CD8-positive, alpha-beta memory T cell (primary cell): ENCODE data around the gene FBXW5. TPM values are rescaled to one million over a fixed set of nuclear protein-coding genes. Genes with fewer than 3 reads are reported as not detected.

ENCODE experiments used
- CTCF ChIA-PET: fragments of 350-600 bp; sonication (Branson Sonifier 250); formaldehyde crosslinking; loops from one replicate; lab custom pipeline; 2021; ENCODE audit warnings: antibody characterized with exemption; lab: Charles Lee
- POLR2A ChIA-PET: fragments of 350-600 bp; sonication (Branson Sonifier 250); formaldehyde crosslinking; loops from one replicate; lab custom pipeline; 2021; ENCODE audit warnings: antibody characterized with exemption; lab: Charles Lee
- DNase-seq, 5 donors: peaks; one replicate each; pipeline versions ENCODE4 v3.0.0 to v3.0.0-alpha.2; 2020 to 2022; ENCODE audit warnings: mixed read lengths in 1 of 5
- H3K27ac ChIP-seq: one replicate; pipeline ENCODE4 v1.7.0; 2013; ENCODE audit warnings: low read depth, mild to moderate bottlenecking, low read length, moderate library complexity
- H3K27me3 ChIP-seq: 2 replicates; pipeline ENCODE4 v1.7.0; 2013; ENCODE audit warnings: low read length, mild to moderate bottlenecking; ENCODE audit not compliant: insufficient read depth, poor library complexity, severe bottlenecking
- H3K36me3 ChIP-seq: 2 replicates; pipeline ENCODE4 v1.7.0; 2013; ENCODE audit warnings: mild to moderate bottlenecking, low read length, moderate library complexity; ENCODE audit not compliant: insufficient read depth
- H3K4me1 ChIP-seq: 2 replicates; pipeline ENCODE4 v1.7.0; 2013; ENCODE audit warnings: mild to moderate bottlenecking, low read length, moderate library complexity; ENCODE audit not compliant: insufficient read depth
- H3K4me3 ChIP-seq: 2 replicates; pipeline ENCODE4 v1.7.0; 2013; ENCODE audit warnings: mild to moderate bottlenecking, low read length
- H3K9me3 ChIP-seq: 2 replicates; pipeline ENCODE4 v1.7.0; 2013; ENCODE audit warnings: mild to moderate bottlenecking, low read length
- H3K27ac Mint-ChIP-seq, 8 donors: one replicate each; pipeline ENCODE4 v1.8.0; 2020 to 2021; ENCODE audit warnings: mixed read lengths in 8 of 8, mild to moderate bottlenecking in 6 of 8, inconsistent platforms in 3 of 8, moderate library complexity in 3 of 8
- H3K27me3 Mint-ChIP-seq, 2 donors: one replicate each; pipeline ENCODE4 v1.8.0; 2020 to 2021; ENCODE audit warnings: mixed read lengths in 2 of 2, mild to moderate bottlenecking in 1 of 2, moderate library complexity in 1 of 2
- H3K36me3 Mint-ChIP-seq, 3 donors: one replicate each; pipeline ENCODE4 v1.8.0; 2020 to 2021; ENCODE audit warnings: mixed read lengths in 3 of 3, inconsistent platforms in 1 of 3, mild to moderate bottlenecking in 1 of 3
- H3K4me1 Mint-ChIP-seq, 3 donors: one replicate each; pipeline ENCODE4 v1.8.0; 2020 to 2021; ENCODE audit warnings: mixed read lengths in 3 of 3, inconsistent platforms in 1 of 3, mild to moderate bottlenecking in 1 of 3
- H3K4me3 Mint-ChIP-seq, 7 donors: one replicate each; pipeline ENCODE4 v1.8.0; 2020 to 2021; ENCODE audit warnings: mixed read lengths in 7 of 7, mild to moderate bottlenecking in 6 of 7, moderate library complexity in 4 of 7, inconsistent platforms in 2 of 7
- H3K9me3 Mint-ChIP-seq, 5 donors: one replicate each; pipeline ENCODE4 v1.8.0; 2020 to 2022; ENCODE audit warnings: mixed read lengths in 5 of 5, mild to moderate bottlenecking in 3 of 5, moderate library complexity in 2 of 5, inconsistent platforms in 1 of 5
- polyA plus RNA-seq: library from polyadenylated mRNA; unstranded; fragments of 300-500 nt; fragmentation: Illumina TruSeq; gene quantifications from one replicate; pipeline ENCODE4 v1.2.3, GENCODE V29; 2021
- total RNA-seq, 2 experiments: library from RNA; stranded (reverse); gene quantifications; one replicate each; pipeline ENCODE4 v1.2.3, GENCODE V29; 2021

Gene FBXW5
- total and polyA plus RNA-seq, 3 experiments from 2014 or later = 104 to 163 (median 105) TPM

- H3K4me3 Mint-ChIP-seq = no peak overlapping the region
- POLR2A ChIA-PET = no interaction called here
- CTCF ChIA-PET = interaction anchor here (1.3 kb wide), 1 partner anchor 87 kb away, joined by 3 read pairs; no protein-coding TSS in a partner anchor
- peaks cover 0 to 59% (median 3%) of the 10 kb centered on the region in 3 donors for H3K36me3 Mint-ChIP-seq
- Histone ChIP-seq H3K4me3 (no peak overlapping the region), H3K27ac (no peak overlapping the region), H3K27me3 (no peaks in the 10 kb centered on the region), H3K9me3 (no peaks in the 10 kb centered on the region), H3K4me1 (peaks cover 33% of the 10 kb centered on the region), H3K36me3 (peaks cover 20% of the 10 kb centered on the region)
- no peak for DNase-seq
- peak overlapping the region in 7 of 8 donors; percentile 23 to 81 (median 43) for H3K27ac Mint-ChIP-seq
- no peaks in the 10 kb centered on the region for H3K27me3 Mint-ChIP-seq
- peaks cover 22 to 44% (median 27%) of the 10 kb centered on the region in 3 donors for H3K4me1 Mint-ChIP-seq
- H3K9me3 Mint-ChIP-seq = no peaks in the 10 kb centered on the region
Measured at GRCh38 chr9:136906266-136906665, 38.3 kb downstream of the FBXW5 start.

GRCh38 chr9:136903041-136903554 lies 41.4 kb downstream of the FBXW5 start:
- Histone ChIP-seq H3K27ac (peak overlapping the region; percentile 77), H3K27me3 (no peaks in the 10 kb centered on the region), H3K36me3 (peaks cover 23% of the 10 kb centered on the region), H3K4me3 (no peak overlapping the region), H3K9me3 (no peaks in the 10 kb centered on the region), H3K4me1 (peaks cover 34% of the 10 kb centered on the region)
- Mint-ChIP-seq H3K27me3 (no peaks in the 10 kb centered on the region), H3K4me1 (peaks cover 27 to 53% (median 38%) of the 10 kb centered on the region in 3 donors), H3K27ac (peak overlapping the region; percentile 91 to 99 (median 97)), H3K4me3 (peak overlapping the region in 4 of 7 donors; percentile 35 to 83 (median 66)), H3K36me3 (peaks cover 0 to 58% (median 2%) of the 10 kb centered on the region in 3 donors), H3K9me3 (no peaks in the 10 kb centered on the region)
- ChIA-PET POLR2A (interaction anchor here (0.9 to 1.5 kb wide), 2 partner anchors 17 to 41 kb away, joined by 3 to 10 read pairs; partner anchors contain the start of genes FBXW5 and TRAF2), CTCF (interaction anchor here (1.4 to 1.9 kb wide), 2 partner anchors 126 to 132 kb away, joined by 3 to 6 read pairs; no protein-coding TSS in a partner anchor)
- peak in 1 of 5 donors; percentile 27 for DNase-seq

- peak overlapping the region; percentile 36 to 83 (median 75) for H3K4me3 Mint-ChIP-seq
- H3K36me3 Mint-ChIP-seq = peaks cover 0 to 50% (median 2%) of the 10 kb centered on the region in 3 donors
- H3K27me3 Mint-ChIP-seq = no peaks in the 10 kb centered on the region
- H3K27ac Mint-ChIP-seq = peak overlapping the region; percentile 91 to 99 (median 97)
- CTCF ChIA-PET = interaction anchor here (0.8 to 1.9 kb wide), 5 partner anchors 16 to 133 kb away, joined by 3 to 6 read pairs (median 3); partner anchors contain the start of genes AJM1 and TRAF2
- peak overlapping the region; percentile 59 for H3K4me3 ChIP-seq
- no peaks in the 10 kb centered on the region for H3K9me3 Mint-ChIP-seq
- DNase-seq = peak; percentile 49 to 89 (median 78)
- POLR2A ChIA-PET = interaction anchor here (0.9 to 1.5 kb wide), 2 partner anchors 16 to 42 kb away, joined by 3 to 10 read pairs; partner anchors contain the start of genes FBXW5 and TRAF2
- H3K36me3 ChIP-seq = peaks cover 16% of the 10 kb centered on the region
- H3K4me1 ChIP-seq = peaks cover 34% of the 10 kb centered on the region
- peaks cover 27 to 53% (median 38%) of the 10 kb centered on the region in 3 donors for H3K4me1 Mint-ChIP-seq
- no peaks in the 10 kb centered on the region for H3K9me3 ChIP-seq
- no peaks in the 10 kb centered on the region for H3K27me3 ChIP-seq
- H3K27ac ChIP-seq = peak overlapping the region; percentile 77
Measured at GRCh38 chr9:136902259-136902821, 42.2 kb downstream of the FBXW5 start.

DNA sequence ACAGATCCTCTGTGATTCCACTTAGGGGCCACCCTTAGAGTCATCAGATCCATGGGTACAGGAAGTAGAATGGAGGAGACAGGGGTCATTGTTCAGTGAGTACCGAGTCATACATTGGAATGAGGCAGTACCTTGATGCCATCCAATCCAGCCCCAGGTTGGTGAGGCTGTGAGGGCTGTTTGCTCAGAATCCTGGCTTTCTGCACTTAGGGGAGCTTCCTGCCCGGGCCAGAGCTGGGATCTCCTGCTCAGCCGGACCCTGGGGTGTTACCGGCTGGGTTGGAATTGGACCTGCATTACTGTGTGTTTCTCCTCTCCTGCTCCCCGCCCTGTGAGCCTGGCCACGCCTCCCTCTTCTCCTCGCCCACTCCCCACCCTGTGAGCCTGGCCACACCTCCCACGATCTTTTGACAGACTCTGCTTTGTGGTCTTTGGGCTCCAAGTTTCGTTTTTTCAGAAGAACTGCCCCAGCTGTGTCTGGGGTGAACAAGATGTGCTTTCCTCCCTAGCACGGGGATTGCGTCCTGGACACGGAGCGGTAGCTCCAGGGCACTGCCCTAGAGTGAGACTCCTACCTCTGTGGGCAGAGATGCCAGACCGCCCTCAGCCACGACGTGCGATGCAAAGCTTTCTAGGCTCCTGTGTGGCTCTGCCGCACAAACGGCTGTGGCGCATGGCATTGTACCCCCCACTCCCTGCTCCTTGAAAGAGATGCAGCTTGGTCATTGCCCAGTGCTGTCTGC lies 42.9 kb downstream of the FBXW5 start:
- Histone ChIP-seq H3K4me3 (peak overlapping the region; percentile 59), H3K27me3 (no peaks in the 10 kb centered on the region), H3K36me3 (peaks cover 16% of the 10 kb centered on the region), H3K9me3 (no peaks in the 10 kb centered on the region), H3K4me1 (peaks cover 34% of the 10 kb centered on the region), H3K27ac (peak overlapping the region; percentile 77)
- Mint-ChIP-seq H3K27me3 (no peaks in the 10 kb centered on the region), H3K4me3 (peak overlapping the region; percentile 39 to 88 (median 75)), H3K4me1 (peaks cover 32 to 56% (median 38%) of the 10 kb centered on the region in 3 donors), H3K9me3 (no peaks in the 10 kb centered on the region), H3K36me3 (peaks cover 0 to 46% (median 2%) of the 10 kb centered on the region in 3 donors), H3K27ac (peak overlapping the region; percentile 91 to 99 (median 97))
- CTCF ChIA-PET = interaction anchor here (0.6 to 1.9 kb wide), 6 partner anchors 10 to 133 kb away, joined by 3 to 6 read pairs (median 4); partner anchors contain the start of genes AJM1 and TRAF2
- peak; percentile 33 to 79 (median 49) for DNase-seq
- POLR2A ChIA-PET = interaction anchor here (0.5 to 1.5 kb wide), 4 partner anchors 15 to 43 kb away, joined by 3 to 10 read pairs (median 4); partner anchors contain the start of genes FBXW5 and TRAF2

DNA sequence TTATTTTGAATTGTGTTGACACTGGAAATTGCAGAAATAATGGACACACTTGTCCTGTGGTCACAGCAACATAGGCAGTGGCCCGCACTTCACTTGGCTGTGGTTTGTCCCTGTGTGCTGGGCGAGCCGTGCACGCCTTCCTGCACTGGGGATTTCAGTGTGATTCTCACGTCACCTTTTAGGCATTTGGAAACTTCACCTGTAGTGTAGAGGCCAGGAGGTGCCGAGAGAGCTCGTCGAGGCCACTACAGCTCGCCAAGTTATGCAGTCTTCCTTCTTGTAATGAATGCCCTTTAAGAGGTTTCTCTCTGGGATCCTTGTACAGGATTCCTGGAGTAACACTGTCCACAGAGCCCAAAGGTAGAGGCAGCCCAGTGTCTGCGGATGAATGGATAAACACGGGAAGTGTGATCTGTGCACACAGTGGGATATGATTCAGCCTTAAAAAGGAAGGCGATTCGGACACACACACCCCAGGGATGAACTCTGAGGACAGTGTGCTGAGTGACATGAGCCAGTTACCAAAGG lies 43.5 kb downstream of the FBXW5 start:
- Histone ChIP-seq H3K36me3 (peaks cover 16% of the 10 kb centered on the region), H3K27me3 (no peaks in the 10 kb centered on the region), H3K4me3 (no peak overlapping the region), H3K27ac (no peak overlapping the region), H3K4me1 (peaks cover 34% of the 10 kb centered on the region), H3K9me3 (no peaks in the 10 kb centered on the region)
- Mint-ChIP-seq H3K27ac (peak overlapping the region; percentile 91 to 99 (median 97)), H3K4me3 (peak overlapping the region in 6 of 7 donors; percentile 39 to 88 (median 74)), H3K4me1 (peaks cover 31 to 57% (median 38%) of the 10 kb centered on the region in 3 donors), H3K9me3 (no peaks in the 10 kb centered on the region), H3K36me3 (peaks cover 0 to 42% (median 2%) of the 10 kb centered on the region in 3 donors), H3K27me3 (no peaks in the 10 kb centered on the region)
- no peak for DNase-seq
- ChIA-PET CTCF (interaction anchor here (0.6 to 1.9 kb wide), 3 partner anchors 11 to 128 kb away, joined by 3 to 6 read pairs (median 4); no protein-coding TSS in a partner anchor), POLR2A (interaction anchor here (0.6 kb wide), 1 partner anchor 23 kb away, joined by 4 read pairs; no protein-coding TSS in a partner anchor)

DNA sequence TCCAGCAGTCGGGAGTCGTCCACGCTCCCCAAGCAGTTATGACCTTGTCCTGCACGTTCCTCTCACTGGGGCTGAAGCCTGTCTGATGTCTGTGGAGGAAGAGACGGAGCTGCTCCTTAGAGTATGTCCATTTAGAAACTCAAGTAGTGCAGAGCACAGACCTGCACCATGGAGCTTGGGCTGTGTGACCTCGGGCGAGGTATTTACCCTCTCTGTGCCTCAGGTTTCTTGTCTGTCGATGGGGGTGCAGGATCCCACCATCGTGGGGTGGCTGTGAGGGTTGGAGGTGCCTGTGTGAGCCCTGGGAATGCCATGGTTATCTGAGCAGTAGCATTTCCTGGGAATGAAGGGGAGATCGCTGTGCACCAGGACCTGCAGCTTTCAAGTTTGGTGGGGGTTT lies 44.0 kb downstream of the FBXW5 start:
- ChIA-PET POLR2A (no interaction called here), CTCF (no interaction called here)
- peaks cover 0 to 40% (median 2%) of the 10 kb centered on the region in 3 donors for H3K36me3 Mint-ChIP-seq
- no peaks in the 10 kb centered on the region for H3K9me3 Mint-ChIP-seq
- DNase-seq = no peak
- H3K27me3 Mint-ChIP-seq = no peaks in the 10 kb centered on the region
- no peaks in the 10 kb centered on the region for H3K9me3 ChIP-seq
- H3K4me3 ChIP-seq = no peak overlapping the region
- H3K27me3 ChIP-seq = no peaks in the 10 kb centered on the region
- H3K4me3 Mint-ChIP-seq = peak overlapping the region in 2 of 7 donors; percentile 8 to 33
- H3K4me1 Mint-ChIP-seq = peaks cover 31 to 57% (median 38%) of the 10 kb centered on the region in 3 donors
- H3K27ac ChIP-seq = no peak overlapping the region
- H3K36me3 ChIP-seq = peaks cover 16% of the 10 kb centered on the region
- H3K27ac Mint-ChIP-seq = peak overlapping the region; percentile 34 to 99 (median 96)
- H3K4me1 ChIP-seq = peaks cover 34% of the 10 kb centered on the region

GRCh38 chr9:136899196-136899595 lies 45.3 kb downstream of the FBXW5 start:
- Histone ChIP-seq H3K36me3 (peaks cover 16% of the 10 kb centered on the region), H3K4me3 (no peak overlapping the region), H3K27me3 (no peaks in the 10 kb centered on the region), H3K27ac (no peak overlapping the region), H3K4me1 (peaks cover 30% of the 10 kb centered on the region), H3K9me3 (no peaks in the 10 kb centered on the region)
- no peaks in the 10 kb centered on the region for H3K9me3 Mint-ChIP-seq
- peak overlapping the region in 6 of 8 donors; percentile 50 to 99 (median 74) for H3K27ac Mint-ChIP-seq
- no peaks in the 10 kb centered on the region for H3K27me3 Mint-ChIP-seq
- H3K4me3 Mint-ChIP-seq = no peak overlapping the region
- H3K36me3 Mint-ChIP-seq = peaks cover 0 to 44% (median 2%) of the 10 kb centered on the region in 3 donors
- POLR2A ChIA-PET = no interaction called here
- CTCF ChIA-PET = interaction anchor here (1.3 kb wide), 1 partner anchor 51 kb away, joined by 3 read pairs; no protein-coding TSS in a partner anchor
- DNase-seq = no peak
- peaks cover 38 to 57% (median 41%) of the 10 kb centered on the region in 3 donors for H3K4me1 Mint-ChIP-seq
